ENCODE measurements around the gene ANKRD37.

GRCh38 chr4:185370268-185370949, 26.2 kb upstream of the ANKRD37 start:
- TF ChIP-seq CTCF (IDR thresholded peaks at IDR 0.05) (no peak), POLR2AphosphoS5 (IDR thresholded peaks at IDR 0.05) (no peak), EP300 (IDR thresholded peaks at IDR 0.05; ENCODE audit: low read depth) (no peak), POLR2A (IDR thresholded peaks at IDR 0.05) (no peak)

All from transverse colon (tissue), 4 donors.